ENCODE results near the gene NCAPG.

Gene NCAPG, protein sequence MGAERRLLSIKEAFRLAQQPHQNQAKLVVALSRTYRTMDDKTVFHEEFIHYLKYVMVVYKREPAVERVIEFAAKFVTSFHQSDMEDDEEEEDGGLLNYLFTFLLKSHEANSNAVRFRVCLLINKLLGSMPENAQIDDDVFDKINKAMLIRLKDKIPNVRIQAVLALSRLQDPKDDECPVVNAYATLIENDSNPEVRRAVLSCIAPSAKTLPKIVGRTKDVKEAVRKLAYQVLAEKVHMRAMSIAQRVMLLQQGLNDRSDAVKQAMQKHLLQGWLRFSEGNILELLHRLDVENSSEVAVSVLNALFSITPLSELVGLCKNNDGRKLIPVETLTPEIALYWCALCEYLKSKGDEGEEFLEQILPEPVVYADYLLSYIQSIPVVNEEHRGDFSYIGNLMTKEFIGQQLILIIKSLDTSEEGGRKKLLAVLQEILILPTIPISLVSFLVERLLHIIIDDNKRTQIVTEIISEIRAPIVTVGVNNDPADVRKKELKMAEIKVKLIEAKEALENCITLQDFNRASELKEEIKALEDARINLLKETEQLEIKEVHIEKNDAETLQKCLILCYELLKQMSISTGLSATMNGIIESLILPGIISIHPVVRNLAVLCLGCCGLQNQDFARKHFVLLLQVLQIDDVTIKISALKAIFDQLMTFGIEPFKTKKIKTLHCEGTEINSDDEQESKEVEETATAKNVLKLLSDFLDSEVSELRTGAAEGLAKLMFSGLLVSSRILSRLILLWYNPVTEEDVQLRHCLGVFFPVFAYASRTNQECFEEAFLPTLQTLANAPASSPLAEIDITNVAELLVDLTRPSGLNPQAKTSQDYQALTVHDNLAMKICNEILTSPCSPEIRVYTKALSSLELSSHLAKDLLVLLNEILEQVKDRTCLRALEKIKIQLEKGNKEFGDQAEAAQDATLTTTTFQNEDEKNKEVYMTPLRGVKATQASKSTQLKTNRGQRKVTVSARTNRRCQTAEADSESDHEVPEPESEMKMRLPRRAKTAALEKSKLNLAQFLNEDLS

DNA sequence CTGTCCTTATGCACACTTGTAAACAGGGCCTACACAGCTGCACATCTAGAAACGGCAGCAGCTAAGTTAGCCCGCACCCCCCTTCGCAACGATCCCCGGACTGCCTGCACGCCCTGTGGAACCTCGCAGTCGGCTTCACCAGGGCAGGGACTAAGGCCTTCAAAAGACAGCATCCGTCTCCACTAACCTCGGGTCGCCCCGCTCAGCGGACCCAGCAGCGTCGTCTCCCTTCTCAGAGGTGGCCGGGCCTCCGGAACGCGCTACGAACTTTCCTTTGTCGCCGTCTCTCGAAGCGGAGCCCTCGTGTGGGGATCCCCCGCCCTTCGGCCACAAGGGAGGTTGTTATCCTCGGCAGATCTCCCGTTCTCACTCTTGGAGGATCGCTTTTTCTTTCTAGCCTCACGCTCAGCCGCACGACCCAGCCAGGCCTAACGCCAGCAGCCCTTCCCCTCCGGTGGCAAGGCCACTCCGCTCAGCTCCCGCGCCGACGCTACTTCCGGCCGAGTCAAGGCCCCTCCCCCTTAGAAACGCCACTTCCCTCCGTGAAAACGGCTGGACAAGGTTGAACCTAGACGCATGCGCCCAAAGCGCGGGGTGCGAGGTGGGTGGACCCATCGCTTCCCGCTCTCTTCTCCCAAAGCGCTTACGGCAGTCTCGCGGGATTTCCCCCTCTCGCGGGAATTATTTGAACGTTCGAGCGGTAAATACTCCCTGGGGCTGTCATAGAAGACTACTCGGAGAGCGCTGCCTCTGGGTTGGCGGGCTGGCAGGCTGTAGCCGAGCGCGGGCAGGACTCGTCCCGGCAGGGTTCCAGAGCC, at the start of gene NCAPG, which contains the start of gene DCAF16:
Gene NCAPG, plus strand, starts transcription at position 720 of the 818 bp plus-strand sequence. CDS start 99 bp downstream, outside the sequence.
Gene DCAF16, minus strand, starts transcription at position 498 of the 818 bp plus-strand sequence. CDS start 6,616 bp downstream, outside the sequence.
- DNase-seq, result peak; percentile 100

DNA sequence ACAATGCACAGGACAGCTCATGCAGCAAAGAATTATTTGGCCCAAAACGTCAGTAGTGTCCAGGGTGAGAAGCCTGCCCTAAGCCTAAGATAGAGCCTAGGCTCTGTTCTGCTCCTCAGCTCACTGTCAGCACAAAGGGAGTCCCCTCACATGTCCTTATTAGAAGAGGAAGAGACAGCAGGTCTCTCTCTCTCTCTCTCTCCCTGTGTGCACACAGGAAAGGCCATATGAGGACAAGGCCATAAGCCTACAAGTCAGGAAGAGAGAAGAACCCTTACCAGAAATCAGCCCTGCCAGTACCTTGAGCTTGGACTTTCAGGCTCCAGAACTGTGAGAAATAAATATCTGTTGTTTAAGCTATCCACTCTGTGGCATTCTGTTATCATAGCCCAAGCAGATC, 49.7 kb upstream of the NCAPG start:
- no peak for DNase-seq

DNA sequence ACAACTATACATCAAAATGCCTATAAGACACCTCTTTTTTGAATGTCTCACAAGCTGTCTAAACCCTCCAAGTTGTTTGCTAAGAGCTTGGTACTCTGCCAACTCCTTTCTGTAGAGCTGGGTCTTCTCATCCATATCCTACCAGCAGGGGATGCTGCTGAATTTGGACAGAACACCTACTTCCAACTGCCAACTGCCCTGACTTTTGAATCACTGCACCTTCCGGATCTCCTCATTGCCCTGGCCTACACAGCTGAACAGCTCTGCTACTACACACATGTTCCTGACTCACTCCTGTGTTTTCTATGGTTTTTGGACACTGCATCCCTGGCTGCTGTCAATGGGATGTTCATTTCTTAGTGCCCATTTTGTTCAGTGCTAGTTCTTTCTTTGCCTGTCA, 48.1 kb upstream of the NCAPG start:
- DNase-seq, result peak; percentile 38

DNA sequence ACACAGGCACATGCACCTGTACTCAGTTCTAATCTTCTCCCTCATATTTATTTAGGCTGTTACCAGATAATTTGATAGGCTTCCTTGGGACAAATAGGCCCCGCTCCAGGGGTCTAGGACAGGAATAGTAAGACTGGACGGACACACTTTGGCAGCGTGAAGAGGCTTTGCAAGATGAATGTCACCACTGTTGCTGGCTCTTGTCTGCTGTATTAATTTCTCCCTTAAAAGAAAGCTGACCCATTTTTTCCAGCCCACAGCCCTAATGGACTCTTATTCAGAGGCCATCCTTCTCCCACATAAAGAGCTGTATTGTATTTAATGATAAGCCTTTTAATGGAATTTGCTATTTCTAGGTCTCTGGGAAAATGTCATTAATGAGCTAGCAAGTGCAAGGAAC, 47.4 kb upstream of the NCAPG start:
- no peak for DNase-seq

DNA sequence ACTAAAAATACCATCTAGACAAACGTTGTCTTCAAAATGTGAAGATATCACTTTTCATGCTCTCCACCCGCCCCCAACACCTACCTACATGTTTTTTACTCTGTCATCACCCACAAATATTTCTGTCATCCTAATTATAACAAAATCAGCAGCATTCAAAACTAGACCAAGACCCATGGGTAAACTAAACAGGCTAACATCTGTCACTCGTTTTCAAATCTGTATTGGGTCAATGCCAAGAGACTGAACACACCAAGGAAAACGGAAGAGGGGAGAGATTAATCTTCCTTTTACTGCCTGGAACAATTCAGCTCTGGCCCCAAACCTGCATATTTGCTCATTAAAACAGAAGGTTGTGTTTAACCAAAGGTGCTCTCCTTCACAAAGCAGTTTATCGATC, 46.8 kb upstream of the NCAPG start:
- no peak for DNase-seq

DNA sequence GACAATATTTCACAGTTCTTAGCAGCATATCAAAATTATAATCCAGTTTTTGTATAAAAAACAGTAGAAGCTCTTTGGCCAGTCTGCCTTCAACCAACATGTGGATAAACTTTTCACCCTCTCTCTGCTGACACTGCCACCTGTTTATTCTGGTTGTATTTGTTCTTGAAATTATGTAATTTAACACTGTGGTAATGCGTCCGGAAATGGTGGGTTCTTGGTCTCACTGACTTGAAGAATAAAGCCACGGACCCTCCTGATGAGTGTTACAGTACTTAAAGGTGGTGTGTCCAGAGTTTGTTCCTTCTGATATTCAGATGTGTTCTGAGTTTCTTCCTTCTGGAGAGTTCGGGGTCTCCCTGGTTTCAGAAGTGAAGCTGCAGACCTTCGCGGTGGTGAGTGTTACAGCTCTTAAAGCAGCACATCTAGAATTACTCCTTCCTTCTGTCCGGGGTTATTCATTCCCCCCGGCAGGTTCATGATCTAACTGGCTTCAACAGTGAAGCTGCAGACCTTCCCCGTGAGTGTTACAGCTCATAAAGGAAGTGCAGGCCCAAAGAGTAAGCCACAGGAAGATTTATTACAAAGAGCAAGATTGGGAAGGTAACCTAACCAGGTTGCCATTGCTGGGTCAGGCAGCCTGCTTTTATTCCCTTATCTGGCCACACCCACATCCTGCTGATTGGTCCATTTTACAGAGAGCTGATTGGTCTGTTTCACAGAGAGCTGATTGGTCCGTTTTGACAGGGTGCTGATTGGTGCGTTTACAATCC, 45.1 kb upstream of the NCAPG start:
- no peak for DNase-seq

DNA sequence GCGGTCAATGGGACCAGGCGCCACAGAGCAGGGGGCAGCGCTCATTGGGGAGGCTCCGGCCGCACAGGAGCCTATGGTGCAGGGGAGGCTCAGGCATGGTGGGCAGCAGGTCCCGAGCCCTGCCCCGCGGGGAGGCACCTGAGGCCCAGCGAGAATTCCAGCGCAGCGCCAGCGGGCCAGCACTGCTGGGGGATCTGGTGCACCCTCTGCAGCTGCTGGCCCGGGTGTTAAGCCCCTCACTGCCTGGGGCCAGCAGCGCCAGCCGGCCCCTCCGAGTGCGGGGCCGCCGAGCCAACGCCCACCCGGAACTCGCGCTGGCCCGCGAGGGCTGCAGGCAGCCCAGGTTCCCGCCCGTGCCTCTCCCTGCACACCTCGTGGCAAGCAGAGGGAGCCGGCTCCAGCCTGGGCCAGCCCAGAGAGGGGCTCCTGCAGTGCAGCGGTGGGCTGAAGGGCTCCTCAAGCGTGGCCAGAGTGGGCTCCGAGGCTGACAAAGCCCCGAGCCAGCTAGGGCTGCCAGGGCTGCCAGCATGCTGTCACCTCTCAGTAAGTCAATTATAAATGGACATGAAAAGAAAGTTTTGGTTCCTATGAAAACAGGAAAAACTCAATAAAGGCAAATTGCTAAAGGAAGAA, 43.8 kb upstream of the NCAPG start:
- no peak for DNase-seq

DNA sequence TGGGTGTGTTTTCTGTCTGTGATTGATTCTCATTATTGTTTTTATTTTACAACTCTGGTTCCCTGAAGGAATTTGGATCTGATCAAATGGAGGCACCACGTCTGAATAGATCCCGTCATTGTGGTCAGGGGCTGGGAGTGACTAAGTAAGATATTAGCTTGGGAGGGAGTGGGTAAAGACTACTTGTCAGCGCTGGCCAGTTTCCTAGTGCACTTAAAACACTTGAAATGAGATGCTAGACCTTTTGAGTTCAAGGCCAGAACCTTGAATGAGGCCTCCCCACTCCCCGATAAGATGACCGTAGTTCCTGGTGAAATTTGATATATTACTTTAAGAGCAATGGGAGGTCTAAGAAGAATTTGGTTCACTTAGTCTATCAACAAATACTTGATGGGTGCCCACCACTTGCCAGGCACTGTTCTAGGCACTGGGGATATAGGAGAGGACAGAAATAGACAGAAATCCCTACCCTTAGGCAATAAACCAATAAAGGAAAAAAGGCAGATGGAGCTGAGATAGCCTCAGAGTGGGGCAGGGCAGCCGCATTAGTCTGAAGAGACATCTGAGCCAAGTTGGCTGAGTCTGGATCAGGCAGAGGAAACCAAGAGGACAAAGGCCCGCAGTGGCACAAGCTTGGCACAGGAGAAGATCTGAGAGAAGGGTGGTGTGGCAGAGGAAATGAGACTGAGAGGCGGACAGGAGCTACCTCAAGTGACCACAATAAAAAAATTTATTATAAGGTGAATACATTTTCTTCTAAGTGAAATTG, 41.2 kb upstream of the NCAPG start:
- DNase-seq, result no peak

DNA sequence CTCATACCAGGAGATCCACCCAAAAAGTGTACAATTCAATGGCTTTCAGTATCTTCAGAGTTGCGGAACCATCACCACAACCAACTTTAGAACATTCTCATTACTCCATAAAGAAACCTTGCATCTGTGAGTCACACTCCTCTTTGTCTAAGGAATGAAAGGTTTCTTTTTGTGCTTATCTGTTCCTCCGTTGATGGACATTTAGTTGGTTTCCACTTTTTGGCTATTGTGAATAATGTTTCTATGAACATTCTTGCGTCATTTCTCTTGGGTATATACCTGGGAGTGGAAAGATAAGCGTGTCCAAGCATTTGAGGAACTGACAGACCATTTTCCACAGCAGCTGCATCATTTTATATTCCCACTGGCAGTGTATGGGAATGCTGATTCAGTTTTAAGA, 39.9 kb upstream of the NCAPG start:
- DNase-seq, result no peak

DNA sequence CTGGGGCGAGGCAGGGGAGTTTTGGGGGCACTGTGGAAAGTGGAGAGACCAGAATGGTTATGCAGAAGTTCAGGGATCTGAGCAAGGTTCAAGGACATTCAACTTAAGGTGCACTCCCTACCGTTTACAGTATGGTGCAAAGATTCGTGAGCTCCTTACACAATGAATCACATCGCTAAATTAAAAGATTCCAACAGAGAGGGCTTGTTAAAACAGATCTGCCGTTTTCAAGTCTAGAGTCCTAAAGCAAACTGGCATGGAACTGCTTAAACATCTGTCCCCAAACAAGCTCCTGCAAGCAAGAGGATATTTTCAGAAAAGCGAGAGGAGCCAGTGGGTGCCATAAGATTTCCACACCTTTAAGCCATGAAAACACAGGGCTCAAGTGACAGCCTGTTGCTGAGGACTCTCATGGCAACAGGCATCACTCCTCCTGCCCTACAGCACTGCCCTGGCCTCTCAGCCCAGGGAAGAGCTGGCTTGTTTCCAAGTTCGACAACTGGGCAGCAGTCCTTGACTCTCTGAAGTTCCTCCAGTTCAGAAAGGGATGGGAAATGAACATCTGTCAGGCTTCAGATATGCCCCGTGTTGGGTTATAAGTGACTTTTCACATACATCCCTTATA, 39.4 kb upstream of the NCAPG start:
- DNase-seq, result no peak

DNA sequence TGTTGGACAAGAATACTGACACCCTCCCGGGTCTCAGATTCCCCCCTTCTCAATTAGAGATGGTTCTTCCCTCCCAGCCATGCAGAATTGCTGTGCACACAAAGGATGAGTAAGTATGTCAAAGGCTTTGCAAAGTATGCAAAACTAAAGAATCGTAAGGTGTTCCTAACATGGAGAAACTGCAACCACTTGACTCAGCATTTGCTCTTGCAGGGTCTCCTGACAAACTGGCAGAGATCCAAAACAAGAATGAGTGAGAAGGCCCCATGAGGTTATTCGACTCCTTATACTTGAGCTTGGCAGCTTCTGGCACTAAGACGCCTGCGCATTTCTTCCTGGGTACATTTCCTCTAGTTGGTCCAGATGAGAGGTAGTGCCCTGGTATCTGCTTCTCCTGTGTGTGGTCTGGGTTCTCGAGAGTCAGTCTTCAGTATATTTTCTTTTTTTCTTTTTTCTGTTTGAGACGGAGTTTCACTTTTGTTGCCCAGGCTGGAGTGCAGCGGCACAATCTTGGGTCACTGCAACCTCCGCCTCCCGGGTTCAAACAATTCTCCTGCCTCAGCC, 37.6 kb upstream of the NCAPG start:
- DNase-seq, result no peak

DNA sequence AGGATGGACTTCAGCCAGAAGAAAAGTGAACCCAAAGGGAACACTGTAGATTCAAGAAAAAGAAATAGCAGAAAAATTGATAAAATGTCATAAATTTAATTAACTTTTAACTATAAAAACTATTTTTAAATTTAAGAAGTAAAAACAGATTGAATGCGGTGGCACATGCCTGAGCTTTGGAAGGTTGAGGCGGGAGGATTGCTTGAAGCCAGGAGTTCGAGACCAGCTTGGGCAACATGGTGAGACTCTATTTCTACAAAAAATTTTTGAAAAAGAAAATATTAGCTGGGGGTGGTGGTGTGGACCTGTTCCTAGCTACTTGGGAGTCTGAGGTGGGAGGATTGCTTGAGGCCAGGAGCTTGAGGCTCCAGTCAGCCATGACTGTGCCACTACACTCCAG, 32.3 kb upstream of the NCAPG start:
- DNase-seq, result no peak

DNA sequence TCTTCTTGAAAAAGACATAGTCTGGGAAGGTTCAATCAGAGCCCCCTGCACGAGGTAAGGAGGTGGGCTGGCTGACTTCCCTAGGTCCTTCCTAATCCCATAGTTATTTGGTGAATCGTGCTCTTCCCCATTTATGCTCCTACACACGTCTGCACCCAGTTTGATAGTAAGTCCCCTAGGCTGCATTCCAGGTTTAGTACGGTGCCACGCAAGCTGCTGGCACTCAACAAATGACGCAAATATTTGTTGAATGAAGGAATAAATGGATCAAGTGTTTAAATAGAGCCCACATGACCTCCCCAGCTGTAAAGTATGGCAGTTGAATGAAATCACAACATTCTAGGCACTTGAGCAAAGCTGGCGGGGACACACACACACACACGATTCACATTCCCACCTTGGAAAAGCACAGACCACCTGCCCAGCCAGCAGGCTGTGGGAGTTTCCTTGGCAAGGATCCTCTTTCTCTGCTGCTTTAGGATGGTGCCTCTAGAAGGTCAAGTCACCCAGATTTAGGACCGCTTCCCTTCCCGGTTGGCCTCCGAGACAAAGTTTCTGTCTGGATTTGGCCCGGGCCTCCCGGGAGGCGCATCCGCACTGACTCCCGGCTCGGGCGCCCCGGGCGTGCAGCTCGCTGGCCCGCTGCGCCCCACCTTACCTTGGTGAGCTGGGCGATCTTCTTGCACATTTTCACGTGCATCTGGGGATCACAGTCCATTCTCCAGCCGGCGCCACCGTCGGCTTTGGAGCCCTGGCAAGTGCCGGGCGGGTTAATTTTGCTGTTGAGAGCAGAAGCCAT, 30.1 kb upstream of the NCAPG start:
- no peak for DNase-seq

DNA sequence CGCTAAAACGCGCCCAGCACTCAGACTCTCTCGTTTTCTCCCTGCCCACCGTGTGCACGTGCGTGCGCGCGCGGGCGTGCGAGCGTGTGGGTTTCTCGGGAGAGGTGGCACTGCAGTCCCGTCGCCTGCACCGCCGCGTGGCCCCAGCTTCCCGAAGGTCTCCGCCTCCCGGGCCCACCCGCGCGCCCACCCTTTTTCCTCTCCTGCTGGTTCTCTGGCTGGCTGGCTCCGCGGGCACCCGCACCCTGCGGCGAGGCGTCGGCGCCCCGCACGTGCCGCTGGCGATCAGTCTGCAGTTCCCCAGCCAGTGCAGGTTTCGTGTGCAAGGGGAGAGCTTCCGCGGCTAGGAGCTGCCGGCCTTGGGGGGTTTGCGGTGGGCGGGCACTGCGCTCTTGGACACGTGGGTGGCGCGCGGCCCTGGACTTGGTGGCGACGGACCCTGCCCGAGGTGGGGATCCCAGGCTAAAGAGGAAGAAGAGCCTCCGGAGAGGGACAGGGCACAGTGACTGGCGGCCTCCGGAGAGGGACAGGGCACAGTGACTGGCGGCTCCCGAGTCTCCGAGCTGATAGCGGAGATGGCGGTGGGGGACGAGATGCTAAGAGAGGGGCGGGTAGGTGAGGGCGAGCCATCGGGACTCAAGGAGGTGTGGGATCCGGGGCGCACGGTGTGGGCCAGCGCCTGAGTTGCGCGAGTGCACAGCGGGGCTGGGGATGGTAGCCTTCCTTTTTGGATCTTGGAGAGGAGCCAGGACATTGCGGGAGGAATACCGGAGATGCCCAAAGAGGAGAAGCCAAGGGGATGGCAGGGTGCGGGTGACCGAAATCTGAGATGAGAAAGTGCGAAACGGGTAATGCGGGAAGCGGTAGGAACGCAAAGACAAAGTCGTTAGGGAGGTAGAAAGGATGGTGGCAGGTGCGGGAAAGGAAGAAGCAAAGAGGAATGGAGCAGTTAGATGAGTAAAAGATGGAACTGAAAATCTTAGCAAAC, 29.2 kb upstream of the NCAPG start, which contains the start of gene FAM184B:
Gene FAM184B, minus strand, starts transcription at position 322 of the 988 bp plus-strand sequence. CDS start 322 bp downstream, outside the sequence.
- DNase-seq, result no peak

DNA sequence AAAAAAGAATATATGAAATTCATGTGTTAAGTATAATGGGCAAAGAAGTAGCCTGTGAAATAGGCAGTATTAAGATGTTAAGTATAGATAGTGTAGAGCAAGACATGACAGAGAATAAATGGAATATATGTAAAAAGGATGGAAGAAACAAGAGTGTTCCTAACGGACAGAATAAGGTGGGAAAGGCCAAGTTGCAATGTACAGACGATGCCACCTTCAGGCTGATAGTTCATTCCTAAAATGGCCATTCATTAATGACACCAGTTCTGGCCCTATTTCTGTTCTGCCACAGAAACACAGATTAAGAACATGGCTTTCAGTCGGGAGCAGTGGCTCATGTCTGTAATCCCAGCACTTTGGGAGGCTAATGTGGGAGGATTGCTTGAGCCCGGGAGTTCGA, 24.9 kb upstream of the NCAPG start:
- no peak for DNase-seq

DNA sequence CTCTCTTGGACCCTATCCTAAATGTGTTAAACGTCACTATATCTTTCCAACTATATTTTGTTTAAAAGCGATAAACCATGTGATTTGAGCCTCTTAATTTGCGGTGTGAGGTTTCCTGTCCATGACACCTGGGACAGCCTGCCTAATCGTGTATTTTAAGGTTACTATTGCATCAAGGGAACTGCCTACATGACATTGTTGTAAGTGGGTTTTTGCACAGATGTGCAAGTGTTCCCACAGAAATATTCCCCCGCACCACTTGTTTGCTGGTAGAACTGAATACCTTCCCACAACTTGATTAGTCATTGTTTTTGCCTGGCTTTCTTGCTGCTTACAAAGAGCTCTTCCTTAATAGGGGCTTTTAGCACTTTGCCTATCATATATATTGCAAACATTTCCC, 24.2 kb upstream of the NCAPG start:
- DNase-seq, result no peak

DNA sequence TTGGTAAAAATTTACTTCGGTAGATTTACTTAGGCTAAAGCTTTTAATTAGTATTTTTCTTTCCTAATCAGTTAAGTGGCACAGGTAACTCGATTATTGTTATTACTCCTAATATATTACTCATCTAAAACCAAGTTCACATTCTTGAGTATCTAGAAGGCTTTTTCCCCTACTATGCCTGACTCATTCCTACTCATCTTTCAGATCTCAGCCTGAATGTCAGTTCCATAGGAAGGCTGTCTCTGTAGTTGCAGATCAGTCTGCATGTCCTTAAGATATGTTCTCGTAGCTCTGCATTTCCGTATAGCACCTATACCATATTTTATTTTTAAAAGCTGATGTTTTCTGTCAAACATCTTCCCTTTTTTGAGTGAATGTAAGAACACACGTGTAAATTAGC, 23.5 kb upstream of the NCAPG start:
- no peak for DNase-seq

Measured in hematopoietic multipotent progenitor cell treated with erythropoietin and hydrocortisone succinate and interleukin-3 and kit ligand, for 8 days (in vitro differentiated cells).